K562 (cell line): Measurements from ENCODE around the gene ZP1. TPM values are rescaled to one million over a fixed set of nuclear protein-coding genes. Genes with fewer than 3 reads are reported as not detected.

Source experiments
- ATAC-seq: fragments of 200-7000 bp; cut with Tn5 transposase; 3 replicates; pipeline ENCODE4 v1.9.1; 2020; ENCODE audit warnings: moderate library complexity
- BruUV-seq: library from RNA; stranded (reverse); fragments of 400-500 nt; replicated peaks from 2 replicates; lab custom pipeline; 2021; lab: Mats Ljungman, UMichigan
- CTCF ChIA-PET: fragments of 300-600 bp; formaldehyde crosslinking; extraction: SDS; loops from one replicate; lab custom pipeline; 2021; ENCODE audit warnings: low intra/inter-chr PET ratio; lab: Yijun Ruan, JAX
- POLR2A ChIA-PET: fragments of 300-600, 350-650 bp; sonication (Branson Sonifier 250); formaldehyde crosslinking; extraction: SDS; loops from one replicate; lab custom pipeline; 2021; ENCODE audit warnings: antibody characterized with exemption, inconsistent platforms; lab: Yijun Ruan, JAX
- DNase-seq, 4 experiments: peaks; one replicate each; pipeline versions ENCODE4 v3.0.0 to v3.0.0-alpha.2; 2011 to 2018; ENCODE audit warnings: low spot score in 3 of 4, mixed read lengths in 3 of 4; ENCODE audit errors: extremely low read depth in 1 of 4
- FAIRE-seq: peaks from 2 replicates; lab custom pipeline; 2011; peaks lifted over from hg19 to GRCh38; lab: Jason Lieb, UNC
- H2AFZ ChIP-seq: 2 replicates; pipeline ENCODE4 v1.6.0; 2011; ENCODE audit warnings: low read depth, low read length, control low read depth, inconsistent platforms
- H3K27ac ChIP-seq: fragments of 200-600 bp; 3 replicates; pipeline ENCODE4 v1.8.0; 2011; ENCODE audit warnings: low read depth, mild to moderate bottlenecking, control low read depth, inconsistent platforms, low read length, moderate library complexity, mixed read lengths; ENCODE audit errors: extremely low read depth
- H3K27me3 ChIP-seq, 2 experiments: fragments of 300-600 bp in 1 of 2; 2 replicates in 1 of 2; 3 replicates in 1 of 2; pipeline versions ENCODE4 v1.6.0 to v1.8.0; 2011; ENCODE audit warnings: inconsistent platforms in 2 of 2, low read length in 2 of 2, mild to moderate bottlenecking in 1 of 2, mixed read lengths in 1 of 2, moderate library complexity in 1 of 2; ENCODE audit not compliant: control insufficient read depth in 2 of 2, insufficient read depth in 2 of 2
- H3K36me3 ChIP-seq: fragments of 300-600 bp; 3 replicates; pipeline ENCODE4 v1.8.0; 2011; ENCODE audit warnings: mild to moderate bottlenecking, low read length, inconsistent platforms; ENCODE audit not compliant: control insufficient read depth, insufficient read depth
- H3K4me1 ChIP-seq, 2 experiments: fragments of 200-600 bp in 1 of 2; replicated peaks in 1 of 2; 2 replicates in 1 of 2; 3 replicates in 1 of 2; pipeline versions ENCODE4 v1.5.1 to v1.8.0; 2011; ENCODE audit warnings: inconsistent platforms in 2 of 2, low read length in 2 of 2, mild to moderate bottlenecking in 1 of 2, mixed read lengths in 1 of 2, moderate library complexity in 1 of 2; ENCODE audit not compliant: control insufficient read depth in 2 of 2, insufficient read depth in 2 of 2
- H3K4me2 ChIP-seq: 2 replicates; pipeline ENCODE4 v1.6.1; 2011; ENCODE audit warnings: low read length, control low read depth, inconsistent platforms, mixed read lengths; ENCODE audit not compliant: insufficient read depth
- H3K4me3 ChIP-seq: fragments of 200-600 bp; sonication (generic), shearing (Covaris generic); 2 replicates; pipeline ENCODE4 v1.5.1; 2016; ENCODE audit warnings: control low read depth, inconsistent platforms
- H3K79me2 ChIP-seq: fragments of 200-600 bp; 3 replicates; pipeline ENCODE4 v1.8.0; 2011; ENCODE audit warnings: low read length, inconsistent platforms; ENCODE audit not compliant: control insufficient read depth, insufficient read depth
- H3K9ac ChIP-seq, 2 experiments: 2 replicates each; pipeline versions ENCODE4 v1.6.0 to v1.6.1; 2011; ENCODE audit warnings: low read depth in 2 of 2, low read length in 2 of 2, control low read depth in 1 of 2, inconsistent platforms in 1 of 2, mild to moderate bottlenecking in 1 of 2, mixed read lengths in 1 of 2; ENCODE audit not compliant: insufficient read depth in 1 of 2
- H3K9me1 ChIP-seq: one replicate; pipeline ENCODE4 v1.6.0; 2011; ENCODE audit warnings: inconsistent platforms, mild to moderate bottlenecking, low read length, moderate library complexity; ENCODE audit not compliant: control insufficient read depth, insufficient read depth
- H3K9me3 ChIP-seq: replicated peaks from 2 replicates; pipeline ENCODE4 v1.5.1; 2011; ENCODE audit warnings: low read depth, low read length, inconsistent platforms; ENCODE audit not compliant: control insufficient read depth, insufficient read depth
- H4K20me1 ChIP-seq: replicated peaks from 2 replicates; pipeline ENCODE4 v1.6.1; 2011; ENCODE audit warnings: low read length, inconsistent platforms, mixed read lengths; ENCODE audit not compliant: control insufficient read depth, insufficient read depth
- ATF7 ChIP-seq: fragments of 450-650 bp; IDR thresholded peaks from 2 replicates; pipeline ENCODE4 v1.7.1; 2014; ENCODE audit warnings: mild to moderate bottlenecking, moderate library complexity
- CREM ChIP-seq: IDR thresholded peaks from 2 replicates; pipeline ENCODE4 v1.6.1; 2014; ENCODE audit warnings: antibody characterized with exemption, low read depth
- DNMT1 ChIP-seq: fragments of 450-650 bp; IDR thresholded peaks from 2 replicates; pipeline ENCODE4 v1.6.1; 2016; ENCODE audit warnings: antibody characterized with exemption, mild to moderate bottlenecking
- GATAD2A ChIP-seq: fragments of 450-650 bp; IDR thresholded peaks from 2 replicates; pipeline ENCODE4 v1.6.1; 2017
- GATAD2B ChIP-seq: fragments of 450-650 bp; IDR thresholded peaks from 2 replicates; pipeline ENCODE4 v1.6.1; 2017; ENCODE audit warnings: mild to moderate bottlenecking, borderline replicate concordance
- RAD21 ChIP-seq, 2 experiments: fragments of 250-450 bp in 1 of 2; fragments of 450-650 bp in 1 of 2; sonication (Bioruptor Pico) in 1 of 2; formaldehyde crosslinking in 1 of 2; IDR thresholded peaks in 1 of 2; conservative IDR thresholded peaks in 1 of 2; 2 replicates each; pipeline versions ENCODE4 v1.4.0 to v1.8.0; 2020 to 2022; ENCODE audit warnings: mild to moderate bottlenecking in 2 of 2, moderate library complexity in 1 of 2
- RAD51 ChIP-seq: fragments of 450-650 bp; IDR thresholded peaks from 2 replicates; pipeline ENCODE4 v1.7.1; 2016; ENCODE audit warnings: low read depth, mild to moderate bottlenecking, borderline replicate concordance
- ZNF3 ChIP-seq: fragments of 250-450 bp; sonication (Bioruptor Pico); IDR thresholded peaks from 2 replicates; pipeline ENCODE4 v1.5.0; 2021; ENCODE audit warnings: mild to moderate bottlenecking, moderate library complexity
- ZNF584 ChIP-seq: fragments of 200-800 bp; sonication (Bioruptor generic); IDR thresholded peaks from 2 replicates; pipeline ENCODE4 v1.6.1; 2016; ENCODE audit warnings: low read depth, mild to moderate bottlenecking, missing genetic modification characterization, missing compliant biosample characterization
- ZNF76 ChIP-seq: fragments of 250-450 bp; sonication (Bioruptor Pico); IDR thresholded peaks from 2 replicates; pipeline ENCODE4 v1.4.0; 2020; ENCODE audit warnings: mild to moderate bottlenecking, moderate library complexity, borderline replicate concordance
- WGBS: fragments of 100-300 bp; shearing (Covaris generic); methylation state at CpG from one replicate; pipeline ENCODE4 v1.1.6; 2016; ENCODE audit warnings: low coverage, mixed read lengths; ENCODE audit not compliant: insufficient coverage; ENCODE audit errors: missing lambda C conversion rate; 5-methylcytosine and 5-hydroxymethylcytosine counted together
- in situ Hi-C: fragments of 300-500 bp; cut with MboI; formaldehyde crosslinking; loops from 4 replicates; pipeline ENCODE4 v1.15.0; 2018; ENCODE audit warnings: inconsistent platforms, mixed read lengths
- intact Hi-C: fragments of 100-400 bp; cut with micrococcal nuclease; formaldehyde crosslinking; loops from 2 replicates; pipeline ENCODE4 v1.14.2; 2022
- polyA plus RNA-seq, 8 experiments: library from polyadenylated mRNA; depleted of rRNA in 4 of 8; stranded (reverse) in 5 of 8; unstranded in 3 of 8; fragments of >200 nt; fragmentation: Nextera tagmentation in 2 of 8; fragmentation: Illumina TruSeq in 1 of 8; extraction: Ambion mirVana in 2 of 8; extraction: Trizol in 1 of 8; gene quantifications; 2 replicates each; pipeline versions ENCODE4 v1.2.1 to v1.2.3, GENCODE V29; 2011 to 2014; ENCODE audit warnings: inconsistent platforms in 1 of 8, missing spikeins in 1 of 8
- total RNA-seq, 7 experiments: library from RNA; depleted of rRNA in 6 of 7; stranded (reverse); fragments of >200 nt in 6 of 7; fragmentation: Illumina TruSeq in 2 of 7; extraction: Trizol in 2 of 7; gene quantifications; 2 replicates each; pipeline versions ENCODE4 v1.2.1 to v1.2.3, GENCODE V29; 2011 to 2021; ENCODE audit warnings: low replicate concordance in 1 of 7
- TF ChIP-seq, protein P1 (sequence below), 2 experiments: fragments of 450-650 bp in 1 of 2; sonication (generic) in 1 of 2; formaldehyde crosslinking; conservative IDR thresholded peaks; 2 replicates each; pipeline versions ENCODE4 v1.4.0 to v1.8.1; 2020 to 2022; ENCODE audit warnings: mild to moderate bottlenecking in 1 of 2, missing genetic modification reagents in 1 of 2
- TF ChIP-seq, protein P2 (sequence below): fragments of 450-650 bp; formaldehyde crosslinking; IDR thresholded peaks from 2 replicates; pipeline ENCODE4 v1.4.0; 2020; ENCODE audit warnings: mild to moderate bottlenecking, mixed read lengths

The ZP1 gene
- total and polyA plus RNA-seq, 9 of the 15 experiments (the other 6 are each of a cell fraction or from before 2014, with no cell fraction given) = 0.11 to 0.15 TPM; not detected in 7

DNA sequence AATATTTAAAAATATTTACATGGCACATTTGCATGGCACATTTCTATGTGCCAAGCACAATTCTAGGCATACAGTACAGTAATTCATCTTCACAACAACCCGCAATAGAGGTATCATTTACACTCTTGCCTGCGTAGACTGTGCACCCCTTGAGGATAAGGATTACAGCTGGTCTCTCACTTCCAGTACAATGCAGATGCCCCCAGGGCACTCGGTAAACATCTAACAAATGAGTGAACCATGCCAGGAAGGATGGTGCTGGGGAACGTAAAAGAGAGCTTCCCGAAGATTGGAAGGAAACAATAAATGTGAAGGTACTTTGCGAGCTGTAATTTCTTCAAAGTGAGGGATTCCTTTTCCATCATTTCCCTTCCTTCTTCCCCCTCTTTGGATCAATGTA is 37.7 kb downstream of the ZP1 start:
- DNase-seq = no peak
- peak overlapping the region; percentile 93 for H3K4me2 ChIP-seq
- no peak for FAIRE-seq
- H3K4me1 ChIP-seq = peaks cover 5 to 14% of the 10 kb centered on the region in 2 experiments; a peak in 4 of 5 replicates
- peaks cover 27% of the 10 kb centered on the region for H4K20me1 ChIP-seq
- intact Hi-C loops = no loop called here
- peaks cover 43% of the 10 kb centered on the region for H3K79me2 ChIP-seq
- H2AFZ ChIP-seq = no peak overlapping the region
- H3K9me3 ChIP-seq = peaks cover 2% of the 10 kb centered on the region; the same call in 1 of the 2 replicates
- peak overlapping the region; percentile 95 to 98; a peak in 3 of 4 replicates for H3K9ac ChIP-seq
- ChIA-PET CTCF (no interaction called here), POLR2A (interaction anchor here (0.7 to 2.7 kb wide), 9 partner anchors 10 to 79 kb away, joined by 3 to 14 read pairs (median 5); no protein-coding TSS in a partner anchor)
- WGBS = 44% methylated on average over 6 of the region's 6 CpGs
- in situ Hi-C loops = no loop called here
- ATAC-seq = no peak
- H3K4me3 ChIP-seq = peak overlapping the region; percentile 92
- peak overlapping the region; percentile 91; the same call in 2 of the 3 replicates for H3K27ac ChIP-seq
- peaks cover 3% of the 10 kb centered on the region for H3K9me1 ChIP-seq
- TF ChIP-seq ZNF3 (CRISPR knock-in tag) (no peak), ZNF76 (CRISPR knock-in tag) (no peak), GATAD2B (no peak)
- TF ChIP-seq, all 486 proteins: peak for 0
- peaks cover 53% of the 10 kb centered on the region for H3K36me3 ChIP-seq
- TSS peak; percentile 52 for BruUV-seq
- no peaks in the 10 kb centered on the region for H3K27me3 ChIP-seq

DNA sequence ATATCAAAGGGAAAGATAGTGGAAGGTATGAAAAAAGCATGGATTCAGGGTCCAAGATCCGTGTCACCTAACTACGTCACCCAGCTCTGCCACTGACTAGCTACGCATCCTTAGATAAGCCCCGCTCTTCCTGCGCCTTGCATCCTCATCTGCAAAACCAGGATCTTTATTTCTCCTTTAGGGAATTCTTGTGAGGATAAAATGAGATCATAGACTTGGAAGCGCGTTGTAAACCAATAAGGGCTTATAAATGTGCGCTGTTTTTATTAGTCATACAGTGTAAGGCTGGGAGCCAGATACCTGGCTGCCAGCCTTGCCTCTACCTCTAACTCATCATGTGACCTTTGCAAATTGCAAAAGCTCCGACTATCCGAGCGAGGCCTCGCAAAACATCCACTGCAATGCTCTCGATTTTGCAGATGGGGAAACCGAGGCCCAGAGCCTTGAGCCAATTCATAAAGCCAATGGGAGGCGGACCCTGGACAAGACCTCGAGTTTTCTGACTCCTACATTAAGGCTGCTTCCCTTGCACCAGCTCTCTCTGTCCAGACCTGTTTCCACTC is 38.3 kb downstream of the ZP1 start:
- H3K27ac ChIP-seq = peak overlapping the region; percentile 91
- no peaks in the 10 kb centered on the region for H3K27me3 ChIP-seq
- H3K79me2 ChIP-seq = peaks cover 43% of the 10 kb centered on the region
- in situ Hi-C loops (no loop called here), intact Hi-C loops (no loop called here)
- peak in 2 of 4 experiments; percentile 42 to 58 for DNase-seq
- no TSS peak for BruUV-seq
- H3K36me3 ChIP-seq = peaks cover 47% of the 10 kb centered on the region
- WGBS = under 1% methylated on average over 16 of the region's 16 CpGs
- ChIA-PET POLR2A (interaction anchor here (0.6 to 2.7 kb wide), 10 partner anchors 10 to 80 kb away, joined by 3 to 14 read pairs (median 4); partner anchors contain the start of gene PTGDR2), CTCF (no interaction called here)
- peaks cover 5 to 14% of the 10 kb centered on the region in 2 experiments; a peak in 4 of 5 replicates for H3K4me1 ChIP-seq
- H3K9me3 ChIP-seq = peaks cover 7% of the 10 kb centered on the region
- peak; percentile 89 for FAIRE-seq
- peak overlapping the region; percentile 95 to 98 for H3K9ac ChIP-seq
- peak overlapping the region; percentile 92 for H3K4me3 ChIP-seq
- H4K20me1 ChIP-seq = peaks cover 27% of the 10 kb centered on the region
- H3K9me1 ChIP-seq = peaks cover 3% of the 10 kb centered on the region
- ATAC-seq = peak; percentile 29
- peak overlapping the region; percentile 93 for H3K4me2 ChIP-seq
- peak overlapping the region; percentile 64 for H2AFZ ChIP-seq
- TF ChIP-seq RAD21 (CRISPR knock-in tag; conservative IDR thresholded peaks at IDR 0.05 in 1 of 2, IDR thresholded peaks at IDR 0.05 in 1 of 2) (no peak), RAD51 (peak; percentile 22; the same call in 1 of the 2 replicates), GATAD2A (0 out of 2 replicates have a peak, but pooled peaks have one; percentile 30), DNMT1 (0 out of 2 replicates have a peak, but pooled peaks have one; percentile 50), ATF7 (0 out of 2 replicates have a peak, but pooled peaks have one; percentile 28), ZNF584 (CRISPR knock-in tag) (no peak), CREM (peak; percentile 78)
- TF ChIP-seq, protein P1, sequence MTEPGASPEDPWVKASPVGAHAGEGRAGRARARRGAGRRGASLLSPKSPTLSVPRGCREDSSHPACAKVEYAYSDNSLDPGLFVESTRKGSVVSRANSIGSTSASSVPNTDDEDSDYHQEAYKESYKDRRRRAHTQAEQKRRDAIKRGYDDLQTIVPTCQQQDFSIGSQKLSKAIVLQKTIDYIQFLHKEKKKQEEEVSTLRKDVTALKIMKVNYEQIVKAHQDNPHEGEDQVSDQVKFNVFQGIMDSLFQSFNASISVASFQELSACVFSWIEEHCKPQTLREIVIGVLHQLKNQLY (CRISPR knock-in tag; conservative IDR thresholded peaks at IDR 0.05) = no peak
- TF ChIP-seq, protein P2, sequence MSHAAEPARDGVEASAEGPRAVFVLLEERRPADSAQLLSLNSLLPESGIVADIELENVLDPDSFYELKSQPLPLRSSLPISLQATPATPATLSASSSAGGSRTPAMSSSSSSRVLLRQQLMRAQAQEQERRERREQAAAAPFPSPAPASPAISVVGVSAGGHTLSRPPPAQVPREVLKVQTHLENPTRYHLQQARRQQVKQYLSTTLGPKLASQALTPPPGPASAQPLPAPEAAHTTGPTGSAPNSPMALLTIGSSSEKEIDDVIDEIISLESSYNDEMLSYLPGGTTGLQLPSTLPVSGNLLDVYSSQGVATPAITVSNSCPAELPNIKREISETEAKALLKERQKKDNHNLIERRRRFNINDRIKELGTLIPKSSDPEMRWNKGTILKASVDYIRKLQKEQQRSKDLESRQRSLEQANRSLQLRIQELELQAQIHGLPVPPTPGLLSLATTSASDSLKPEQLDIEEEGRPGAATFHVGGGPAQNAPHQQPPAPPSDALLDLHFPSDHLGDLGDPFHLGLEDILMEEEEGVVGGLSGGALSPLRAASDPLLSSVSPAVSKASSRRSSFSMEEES (CRISPR knock-in tag) = peak; percentile 63
